ENCODE results near the gene GRIN1. TPM values are rescaled to one million over a fixed set of nuclear protein-coding genes. Genes with fewer than 3 reads are reported as not detected.

Gene GRIN1
- total and polyA plus RNA-seq, 2 of the 13 experiments (the other 11 are each of a cell fraction or from before 2014, with no cell fraction given) = 0.13 TPM; not detected in 1

DNA sequence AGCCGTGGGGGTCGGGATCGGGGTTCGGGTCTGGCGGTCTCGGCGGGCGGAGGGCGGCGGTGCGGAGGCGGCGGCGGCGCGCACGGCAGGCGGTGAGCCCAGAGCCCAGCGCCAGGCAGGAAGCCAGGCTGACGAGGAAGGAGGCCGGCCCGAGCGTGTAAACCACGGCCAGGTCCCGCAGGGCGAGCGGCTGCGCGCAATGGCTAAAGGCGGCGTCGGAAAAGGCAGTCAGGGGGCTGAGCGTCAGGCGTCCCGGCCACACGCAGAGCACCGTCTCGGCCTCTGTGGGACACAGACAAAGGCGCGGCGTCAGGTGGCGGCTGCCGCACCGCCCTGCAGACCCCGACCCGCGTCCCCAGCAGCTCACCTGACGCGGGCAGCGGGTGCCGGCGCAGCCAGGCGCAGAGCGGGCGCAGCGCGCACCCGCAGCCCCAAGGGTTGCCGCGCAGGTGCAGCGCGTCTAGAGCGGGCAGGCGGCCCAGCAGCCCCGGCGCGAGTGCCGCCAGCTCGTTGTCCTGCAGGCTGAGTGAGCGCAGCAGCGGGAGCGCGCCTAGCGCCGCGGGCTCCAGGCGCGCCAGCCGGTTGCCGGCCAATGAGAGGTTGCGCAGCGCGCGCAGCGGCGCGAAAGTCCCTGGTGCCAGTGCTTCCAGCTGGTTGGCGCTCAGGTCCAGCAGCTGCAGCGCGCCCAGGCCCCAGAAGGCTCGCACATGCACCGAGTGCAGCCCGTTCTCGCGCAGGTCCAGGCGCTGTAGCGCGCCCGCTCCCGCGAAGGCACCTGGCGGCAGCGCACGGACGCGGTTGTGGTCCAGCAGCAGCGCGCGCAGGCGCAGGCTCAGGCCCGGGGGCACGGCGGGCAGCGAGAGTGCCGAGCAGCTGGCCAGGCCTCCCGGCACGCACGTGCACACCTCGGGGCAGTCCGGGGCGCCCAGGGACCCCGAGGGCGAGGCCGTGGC, 30.2 kb downstream of the GRIN1 start (continued):
- TF ChIP-seq, protein P1, sequence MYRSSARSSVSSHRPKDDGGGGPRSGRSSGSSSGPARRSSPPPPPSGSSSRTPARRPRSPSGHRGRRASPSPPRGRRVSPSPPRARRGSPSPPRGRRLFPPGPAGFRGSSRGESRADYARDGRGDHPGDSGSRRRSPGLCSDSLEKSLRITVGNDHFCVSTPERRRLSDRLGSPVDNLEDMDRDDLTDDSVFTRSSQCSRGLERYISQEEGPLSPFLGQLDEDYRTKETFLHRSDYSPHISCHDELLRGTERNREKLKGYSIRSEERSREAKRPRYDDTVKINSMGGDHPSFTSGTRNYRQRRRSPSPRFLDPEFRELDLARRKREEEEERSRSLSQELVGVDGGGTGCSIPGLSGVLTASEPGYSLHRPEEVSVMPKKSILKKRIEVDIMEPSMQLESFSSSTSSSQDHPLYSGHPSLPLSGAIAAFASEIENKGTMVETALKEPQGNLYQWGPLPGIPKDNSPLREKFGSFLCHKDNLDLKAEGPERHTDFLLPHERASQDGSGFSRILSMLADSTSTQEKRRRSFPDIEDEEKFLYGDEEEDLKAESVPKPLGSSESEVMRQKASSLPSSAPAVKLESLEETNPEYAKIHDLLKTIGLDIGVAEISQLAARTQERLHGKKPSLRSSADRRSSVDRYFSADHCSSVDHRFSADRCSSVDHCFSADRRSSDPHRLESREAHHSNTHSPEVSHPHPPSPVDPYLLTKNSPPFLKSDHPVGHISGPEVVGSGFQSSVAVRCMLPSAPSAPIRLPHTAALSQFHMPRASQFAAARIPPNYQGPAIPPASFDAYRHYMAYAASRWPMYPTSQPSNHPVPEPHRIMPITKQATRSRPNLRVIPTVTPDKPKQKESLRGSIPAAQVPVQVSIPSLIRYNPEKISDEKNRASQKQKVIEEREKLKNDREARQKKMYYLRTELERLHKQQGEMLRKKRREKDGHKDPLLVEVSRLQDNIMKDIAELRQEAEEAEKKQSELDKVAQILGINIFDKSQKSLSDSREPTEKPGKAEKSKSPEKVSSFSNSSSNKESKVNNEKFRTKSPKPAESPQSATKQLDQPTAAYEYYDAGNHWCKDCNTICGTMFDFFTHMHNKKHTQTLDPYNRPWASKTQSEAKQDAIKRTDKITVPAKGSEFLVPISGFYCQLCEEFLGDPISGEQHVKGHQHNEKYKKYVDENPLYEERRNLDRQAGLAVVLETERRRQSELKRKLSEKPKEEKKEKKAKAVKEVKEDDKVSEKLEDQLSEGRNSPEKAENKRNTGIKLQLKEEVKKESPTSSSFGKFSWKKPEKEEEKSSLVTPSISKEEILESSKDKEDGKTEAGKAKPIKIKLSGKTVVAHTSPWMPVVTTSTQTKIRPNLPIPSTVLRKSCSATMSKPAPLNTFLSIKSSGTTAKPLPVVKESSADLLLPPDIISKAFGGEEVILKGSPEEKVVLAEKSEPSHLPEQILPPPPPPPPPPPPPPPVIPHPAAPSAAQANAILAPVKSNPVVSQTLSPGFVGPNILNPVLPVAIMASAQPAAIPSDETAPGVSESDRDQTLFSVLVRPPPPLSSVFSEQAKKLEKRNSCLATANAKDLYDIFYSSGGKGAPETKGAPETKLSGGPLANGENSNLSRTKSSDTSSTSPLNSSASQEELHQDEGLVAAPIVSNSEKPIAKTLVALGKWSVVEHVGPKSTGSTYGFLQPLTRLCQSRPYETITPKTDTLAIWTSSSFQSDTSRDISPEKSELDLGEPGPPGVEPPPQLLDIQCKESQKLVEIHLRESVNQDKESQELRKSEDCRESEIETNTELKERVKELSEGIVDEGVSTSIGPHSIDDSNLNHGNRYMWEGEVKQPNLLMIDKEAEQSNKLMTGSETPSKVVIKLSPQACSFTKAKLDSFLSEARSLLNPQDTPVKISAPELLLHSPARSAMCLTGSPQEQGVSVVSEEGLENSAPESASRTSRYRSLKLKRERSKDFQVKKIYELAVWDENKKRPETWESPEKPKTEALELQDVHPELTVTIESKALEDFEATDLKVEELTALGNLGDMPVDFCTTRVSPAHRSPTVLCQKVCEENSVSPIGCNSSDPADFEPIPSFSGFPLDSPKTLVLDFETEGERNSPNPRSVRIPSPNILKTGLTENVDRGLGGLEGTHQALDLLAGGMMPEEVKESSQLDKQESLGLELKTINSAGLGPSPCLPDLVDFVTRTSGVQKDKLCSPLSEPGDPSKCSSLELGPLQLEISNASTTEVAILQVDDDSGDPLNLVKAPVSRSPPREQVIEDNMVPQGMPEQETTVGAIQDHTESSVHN (CRISPR knock-in tag; IDR thresholded peaks at IDR 0.05) = no peak
- no peak for TF ChIP-seq SAFB2 (CRISPR knock-in tag; IDR thresholded peaks at IDR 0.05; ENCODE audit: borderline replicate concordance, low read depth)
- TF ChIP-seq, protein P2, sequence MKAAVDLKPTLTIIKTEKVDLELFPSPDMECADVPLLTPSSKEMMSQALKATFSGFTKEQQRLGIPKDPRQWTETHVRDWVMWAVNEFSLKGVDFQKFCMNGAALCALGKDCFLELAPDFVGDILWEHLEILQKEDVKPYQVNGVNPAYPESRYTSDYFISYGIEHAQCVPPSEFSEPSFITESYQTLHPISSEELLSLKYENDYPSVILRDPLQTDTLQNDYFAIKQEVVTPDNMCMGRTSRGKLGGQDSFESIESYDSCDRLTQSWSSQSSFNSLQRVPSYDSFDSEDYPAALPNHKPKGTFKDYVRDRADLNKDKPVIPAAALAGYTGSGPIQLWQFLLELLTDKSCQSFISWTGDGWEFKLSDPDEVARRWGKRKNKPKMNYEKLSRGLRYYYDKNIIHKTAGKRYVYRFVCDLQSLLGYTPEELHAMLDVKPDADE (CRISPR knock-in tag; IDR thresholded peaks at IDR 0.05) = no peak
- no peak for TF ChIP-seq ATF1 (CRISPR knock-in tag; IDR thresholded peaks at IDR 0.05)
- TF ChIP-seq ZFY (CRISPR knock-in tag; IDR thresholded peaks at IDR 0.05) = peak; percentile 50; the same call in 1 of the 2 replicates
- no peak for TF ChIP-seq TBX2 (CRISPR knock-in tag; IDR thresholded peaks at IDR 0.05; ENCODE audit: borderline replicate concordance)
- TF ChIP-seq SRSF4 (IDR thresholded peaks at IDR 0.05; ENCODE audit: low read depth, low read length, poor library complexity, severe bottlenecking) = no peak
- TF ChIP-seq, protein P3, sequence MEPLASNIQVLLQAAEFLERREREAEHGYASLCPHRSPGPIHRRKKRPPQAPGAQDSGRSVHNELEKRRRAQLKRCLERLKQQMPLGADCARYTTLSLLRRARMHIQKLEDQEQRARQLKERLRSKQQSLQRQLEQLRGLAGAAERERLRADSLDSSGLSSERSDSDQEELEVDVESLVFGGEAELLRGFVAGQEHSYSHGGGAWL (CRISPR knock-in tag; IDR thresholded peaks at IDR 0.05) = 0 out of 2 replicates have a peak, but pooled peaks have one; percentile 61
- TF ChIP-seq, protein P4, sequence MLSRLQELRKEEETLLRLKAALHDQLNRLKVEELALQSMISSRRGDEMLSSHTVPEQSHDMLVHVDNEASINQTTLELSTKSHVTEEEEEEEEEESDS (CRISPR knock-in tag; IDR thresholded peaks at IDR 0.05; ENCODE audit: borderline replicate concordance) = no peak
- no peak for TF ChIP-seq STAT5B (CRISPR knock-in tag; IDR thresholded peaks at IDR 0.05)
- 0 out of 2 replicates have a peak, but pooled peaks have one; percentile 26 for TF ChIP-seq ZSCAN25 (CRISPR knock-in tag; IDR thresholded peaks at IDR 0.05)
- TF ChIP-seq KLF13 (CRISPR knock-in tag; IDR thresholded peaks at IDR 0.05) = no peak

All from HepG2 (cell line).